B cell (primary cell): ENCODE results near the gene ABCA4.
"Not testable (repeated sequence)": the region's sequence is repeated elsewhere in the genome, so short reads cannot be mapped to it uniquely, and the experiment has no call there.

Experiments
- CTCF ChIP-seq: fragments of 200-600 bp; IDR thresholded peaks from one replicate; pipeline ENCODE4 v1.8.0; 2022; ENCODE audit warnings: antibody characterized with exemption, mild to moderate bottlenecking
- EZH2 ChIP-seq: IDR thresholded peaks from 2 replicates; pipeline ENCODE4 v1.6.1; 2012; ENCODE audit warnings: borderline replicate concordance, low read depth, mild to moderate bottlenecking, moderate library complexity, low read length; ENCODE audit not compliant: insufficient read depth, poor library complexity, severe bottlenecking

DNA sequence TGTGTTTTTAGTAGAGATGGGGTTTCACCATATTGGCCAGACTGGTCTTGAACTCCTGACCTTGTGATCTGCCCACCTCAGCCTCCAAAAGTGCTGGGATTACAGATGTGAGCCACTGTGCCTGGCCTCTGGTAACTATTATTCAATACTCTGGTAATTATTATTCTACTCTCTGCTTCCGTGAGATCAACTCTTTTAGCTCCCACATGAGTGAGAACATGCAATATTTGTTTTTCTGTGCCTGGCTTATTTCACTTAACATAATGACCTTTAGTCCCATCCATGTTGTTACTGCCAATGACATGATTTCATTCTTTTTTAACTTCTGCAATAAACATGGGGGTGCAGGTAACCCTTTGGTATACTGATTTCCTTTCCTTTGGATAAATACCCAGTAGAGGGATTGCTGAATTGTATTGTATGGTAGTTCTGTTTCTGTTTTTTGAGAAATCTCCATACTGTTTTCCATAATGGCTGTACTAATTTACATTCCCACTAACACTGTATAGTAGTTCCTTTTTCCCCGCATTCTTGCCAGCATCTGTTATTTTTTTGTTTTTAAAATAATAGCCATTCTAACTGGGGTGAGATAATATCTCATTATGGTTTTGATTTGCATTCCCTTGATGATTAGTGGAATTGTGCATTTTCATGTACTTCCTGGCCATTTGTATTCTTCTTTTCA is 173.8 kb downstream of the ABCA4 start:
- TF ChIP-seq EZH2, CTCF: not testable (repeated sequence)
